ENCODE measurements around the gene TDO2.

GRCh38 chr4:155943605-155944291 lies 40.3 kb downstream of the TDO2 start:
- no peak for TF ChIP-seq CTCF (IDR thresholded peaks at IDR 0.05; ENCODE audit: borderline replicate concordance, extremely low read depth, low read length, poor library complexity, severe bottlenecking)
- no peak for TF ChIP-seq EZH2 (IDR thresholded peaks at IDR 0.05; ENCODE audit: borderline replicate concordance, low read depth, low read length, severe bottlenecking)
